Gastrocnemius medialis (tissue), 4 donors: ENCODE results near the gene ITPR1.

ENCODE experiments used
- POLR2A ChIP-seq, 2 donors: fragments of 450-650 bp; IDR thresholded peaks; one replicate each; pipeline ENCODE4 v1.6.1; 2017; ENCODE audit warnings: antibody characterized with exemption in 2 of 2, mild to moderate bottlenecking in 2 of 2, moderate library complexity in 2 of 2
- TF ChIP-seq, protein P1 (sequence below), 5 experiments: fragments of 450-650 bp in 3 of 5; fragments of 200-600 bp in 2 of 5; sonication (generic) in 2 of 5; IDR thresholded peaks in 4 of 5; conservative IDR thresholded peaks in 1 of 5; 1 replicate in 4 of 5; 2 replicates in 1 of 5; pipeline ENCODE4 v1.5.1; 2016 to 2019; ENCODE audit warnings: antibody characterized with exemption in 5 of 5, mild to moderate bottlenecking in 3 of 5, moderate library complexity in 3 of 5

DNA sequence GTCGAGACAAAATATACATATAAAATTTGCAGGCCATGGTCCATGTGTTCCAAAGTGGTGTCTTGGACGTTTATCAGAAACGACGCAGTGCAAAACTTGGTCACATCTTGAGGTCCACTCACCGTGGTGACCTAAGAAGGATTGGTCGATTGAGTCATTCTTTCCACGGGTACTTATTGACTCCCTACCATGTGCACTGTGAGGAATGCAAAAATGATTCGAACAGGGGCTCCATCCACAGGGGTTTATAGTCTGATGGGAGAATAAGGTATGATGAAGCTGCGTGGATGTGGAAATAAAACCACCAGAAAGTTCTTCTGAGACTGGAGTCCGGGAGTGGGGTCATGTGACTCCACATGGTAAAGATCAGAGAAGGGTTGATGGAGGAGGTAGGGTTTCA, 185.2 kb downstream of the ITPR1 start:
- TF ChIP-seq, protein P1, sequence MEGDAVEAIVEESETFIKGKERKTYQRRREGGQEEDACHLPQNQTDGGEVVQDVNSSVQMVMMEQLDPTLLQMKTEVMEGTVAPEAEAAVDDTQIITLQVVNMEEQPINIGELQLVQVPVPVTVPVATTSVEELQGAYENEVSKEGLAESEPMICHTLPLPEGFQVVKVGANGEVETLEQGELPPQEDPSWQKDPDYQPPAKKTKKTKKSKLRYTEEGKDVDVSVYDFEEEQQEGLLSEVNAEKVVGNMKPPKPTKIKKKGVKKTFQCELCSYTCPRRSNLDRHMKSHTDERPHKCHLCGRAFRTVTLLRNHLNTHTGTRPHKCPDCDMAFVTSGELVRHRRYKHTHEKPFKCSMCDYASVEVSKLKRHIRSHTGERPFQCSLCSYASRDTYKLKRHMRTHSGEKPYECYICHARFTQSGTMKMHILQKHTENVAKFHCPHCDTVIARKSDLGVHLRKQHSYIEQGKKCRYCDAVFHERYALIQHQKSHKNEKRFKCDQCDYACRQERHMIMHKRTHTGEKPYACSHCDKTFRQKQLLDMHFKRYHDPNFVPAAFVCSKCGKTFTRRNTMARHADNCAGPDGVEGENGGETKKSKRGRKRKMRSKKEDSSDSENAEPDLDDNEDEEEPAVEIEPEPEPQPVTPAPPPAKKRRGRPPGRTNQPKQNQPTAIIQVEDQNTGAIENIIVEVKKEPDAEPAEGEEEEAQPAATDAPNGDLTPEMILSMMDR (IDR thresholded peaks at IDR 0.05 in 4 of 5, conservative IDR thresholded peaks at IDR 0.05 in 1 of 5): no peak
- TF ChIP-seq POLR2A (IDR thresholded peaks at IDR 0.05): no peak
